Fibroblast of lung (primary cell): ENCODE data around the gene BBC3. TPM values are rescaled to one million over a fixed set of nuclear protein-coding genes. Genes with fewer than 3 reads are reported as not detected.

Experiments used
- DNase-seq, 2 donors: peaks; one replicate each; pipeline versions ENCODE4 v3.0.0 to v3.0.0-alpha.2; 2010; ENCODE audit warnings: low read depth in 2 of 2
- H2AFZ ChIP-seq: 2 replicates; pipeline ENCODE4 v1.5.1; 2012; ENCODE audit warnings: low read length, control low read depth, inconsistent platforms
- H3K27ac ChIP-seq: 2 replicates; pipeline ENCODE4 v1.5.1; 2011; ENCODE audit warnings: low read length, control low read depth; ENCODE audit not compliant: insufficient read depth
- H3K27me3 ChIP-seq: 2 replicates; pipeline ENCODE4 v1.5.1; 2011; ENCODE audit warnings: mild to moderate bottlenecking, low read length; ENCODE audit not compliant: control insufficient read depth, insufficient read depth
- H3K36me3 ChIP-seq: 2 replicates; pipeline ENCODE4 v1.5.1; 2011; ENCODE audit warnings: low read length; ENCODE audit not compliant: control insufficient read depth, insufficient read depth
- H3K4me1 ChIP-seq: 2 replicates; pipeline ENCODE4 v1.5.1; 2011; ENCODE audit warnings: low read length; ENCODE audit not compliant: control insufficient read depth, insufficient read depth; ENCODE audit errors: extremely low read depth
- H3K4me2 ChIP-seq: 2 replicates; pipeline ENCODE4 v1.5.1; 2011; ENCODE audit warnings: low read length, control low read depth; ENCODE audit not compliant: insufficient read depth; ENCODE audit errors: extremely low read depth
- H3K4me3 ChIP-seq, 4 experiments: fragments of 200-600 bp in 1 of 4; sonication (generic) in 1 of 4; replicated peaks in 1 of 4; 2 replicates each; pipeline ENCODE4 v1.5.1; 2011 to 2016; ENCODE audit warnings: low read length in 4 of 4, low read depth in 3 of 4, mild to moderate bottlenecking in 3 of 4, control low read depth in 2 of 4, inconsistent platforms in 1 of 4, mixed read lengths in 1 of 4; ENCODE audit not compliant: insufficient read depth in 1 of 4; ENCODE audit errors: control extremely low read depth in 1 of 4
- H3K79me2 ChIP-seq: 2 replicates; pipeline ENCODE4 v1.5.1; 2012; ENCODE audit warnings: mild to moderate bottlenecking, low read length, inconsistent platforms; ENCODE audit not compliant: control insufficient read depth, insufficient read depth
- H3K9ac ChIP-seq: 2 replicates; pipeline ENCODE4 v1.5.1; 2011; ENCODE audit warnings: mild to moderate bottlenecking, low read length, control low read depth; ENCODE audit not compliant: insufficient read depth
- H3K9me3 ChIP-seq: 2 replicates; pipeline ENCODE4 v1.5.1; 2012; ENCODE audit warnings: low read depth, low read length; ENCODE audit not compliant: control insufficient read depth, insufficient read depth
- H4K20me1 ChIP-seq: 2 replicates; pipeline ENCODE4 v1.5.1; 2011; ENCODE audit warnings: low read length; ENCODE audit not compliant: control insufficient read depth, insufficient read depth; ENCODE audit errors: extremely low read depth
- EZH2 ChIP-seq: IDR thresholded peaks from 2 replicates; pipeline ENCODE4 v1.5.1; 2012; ENCODE audit warnings: low read length, control low read depth, mild to moderate bottlenecking; ENCODE audit errors: missing control alignments
- polyA plus RNA-seq, 2 donors: library from polyadenylated mRNA; depleted of rRNA in 1 of 2; stranded (reverse) in 1 of 2; unstranded in 1 of 2; fragments of >200 nt; gene quantifications; 2 replicates each; pipeline ENCODE4 v1.2.1, GENCODE V29; 2011 to 2012; ENCODE audit warnings: missing spikeins in 1 of 2
- total RNA-seq: library from RNA; depleted of rRNA; stranded (reverse); fragments of >200 nt; gene quantifications from 2 replicates; pipeline ENCODE4 v1.2.1, GENCODE V29; 2014
- TF ChIP-seq, protein P1 (sequence below), 2 donors: IDR thresholded peaks in 1 of 2; conservative IDR thresholded peaks in 1 of 2; 1 replicate in 1 of 2; 2 replicates in 1 of 2; pipeline ENCODE4 v1.5.1; 2011 to 2012; ENCODE audit warnings: low read length in 2 of 2, control low read depth in 1 of 2, inconsistent platforms in 1 of 2, low read depth in 1 of 2, mild to moderate bottlenecking in 1 of 2

Gene BBC3
- total and polyA plus RNA-seq, 2 donors (not counting 1 experiment from before 2014, with no cell fraction given): 2.4 to 37.7 TPM

DNA sequence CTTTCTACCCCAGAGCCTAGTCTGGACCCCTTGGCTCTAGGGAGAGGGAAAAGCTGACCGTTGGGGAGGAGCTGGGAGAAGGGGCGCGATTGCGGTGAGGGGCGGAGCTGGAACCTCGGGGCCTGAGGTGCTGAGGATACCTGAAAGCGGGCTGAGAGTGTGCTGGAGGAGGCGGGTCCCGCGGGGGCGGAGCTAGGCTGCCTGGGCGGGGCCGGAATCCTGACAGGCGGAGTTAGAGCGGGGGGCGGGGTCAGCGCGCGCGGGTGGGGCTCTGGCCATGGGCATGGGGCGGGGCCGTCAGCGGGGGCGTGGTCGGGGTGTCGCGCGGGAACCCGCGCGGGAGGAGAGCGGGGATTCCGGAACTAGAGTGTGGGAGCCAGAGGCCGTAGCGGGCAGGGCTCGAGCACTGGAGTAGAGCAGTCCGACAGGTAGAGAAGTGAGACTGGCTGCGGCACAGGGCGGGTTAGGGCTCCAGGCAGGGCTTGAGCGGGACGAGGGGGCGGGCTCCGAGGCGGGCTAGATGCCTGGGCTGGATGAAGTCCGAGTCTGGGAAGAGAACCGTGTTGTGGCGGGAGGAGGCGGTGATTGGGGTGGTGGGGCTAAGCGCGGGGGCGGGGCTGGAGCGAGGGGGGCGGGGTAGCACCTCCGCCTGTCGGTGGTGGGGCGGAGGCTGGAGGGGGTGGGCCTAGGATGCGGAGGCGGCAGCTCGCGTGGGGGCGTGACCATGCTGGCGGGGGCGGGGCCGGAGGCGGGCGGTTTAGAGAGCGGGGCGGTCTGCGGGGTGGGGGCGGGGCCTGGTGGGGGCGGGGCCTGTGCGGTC, 43.3 kb upstream of the BBC3 start, which contains the start of gene INAFM1:
Gene INAFM1, plus strand, starts transcription at position 815 of the 820 bp plus-strand sequence. CDS start 35 bp downstream, outside the sequence.
- Histone ChIP-seq H3K9me3 (no peaks in the 10 kb centered on the region), H3K36me3 (peaks cover 4% of the 10 kb centered on the region), H3K27ac (peak within 1 kb of the TSS; percentile 94), H3K9ac (peak within 1 kb of the TSS; percentile 87), H3K4me2 (peak within 1 kb of the TSS; percentile 99), H3K4me1 (peaks cover 25% of the 10 kb centered on the region), H4K20me1 (no peaks in the 10 kb centered on the region), H3K4me3 (peak within 1 kb of the TSS; percentile 63 to 85 (median 73)), H3K27me3 (no peaks in the 10 kb centered on the region), H3K79me2 (no peaks in the 10 kb centered on the region), H2AFZ (peak within 1 kb of the TSS; percentile 64)
- peak; percentile 86 to 94 for DNase-seq
- TF ChIP-seq, protein P1, sequence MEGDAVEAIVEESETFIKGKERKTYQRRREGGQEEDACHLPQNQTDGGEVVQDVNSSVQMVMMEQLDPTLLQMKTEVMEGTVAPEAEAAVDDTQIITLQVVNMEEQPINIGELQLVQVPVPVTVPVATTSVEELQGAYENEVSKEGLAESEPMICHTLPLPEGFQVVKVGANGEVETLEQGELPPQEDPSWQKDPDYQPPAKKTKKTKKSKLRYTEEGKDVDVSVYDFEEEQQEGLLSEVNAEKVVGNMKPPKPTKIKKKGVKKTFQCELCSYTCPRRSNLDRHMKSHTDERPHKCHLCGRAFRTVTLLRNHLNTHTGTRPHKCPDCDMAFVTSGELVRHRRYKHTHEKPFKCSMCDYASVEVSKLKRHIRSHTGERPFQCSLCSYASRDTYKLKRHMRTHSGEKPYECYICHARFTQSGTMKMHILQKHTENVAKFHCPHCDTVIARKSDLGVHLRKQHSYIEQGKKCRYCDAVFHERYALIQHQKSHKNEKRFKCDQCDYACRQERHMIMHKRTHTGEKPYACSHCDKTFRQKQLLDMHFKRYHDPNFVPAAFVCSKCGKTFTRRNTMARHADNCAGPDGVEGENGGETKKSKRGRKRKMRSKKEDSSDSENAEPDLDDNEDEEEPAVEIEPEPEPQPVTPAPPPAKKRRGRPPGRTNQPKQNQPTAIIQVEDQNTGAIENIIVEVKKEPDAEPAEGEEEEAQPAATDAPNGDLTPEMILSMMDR (conservative IDR thresholded peaks at IDR 0.05 in 1 of 2, IDR thresholded peaks at IDR 0.05 in 1 of 2; ENCODE audit: low read depth in 1 of 2, low read length in 2 of 2): no peak
- no peak for TF ChIP-seq EZH2

DNA sequence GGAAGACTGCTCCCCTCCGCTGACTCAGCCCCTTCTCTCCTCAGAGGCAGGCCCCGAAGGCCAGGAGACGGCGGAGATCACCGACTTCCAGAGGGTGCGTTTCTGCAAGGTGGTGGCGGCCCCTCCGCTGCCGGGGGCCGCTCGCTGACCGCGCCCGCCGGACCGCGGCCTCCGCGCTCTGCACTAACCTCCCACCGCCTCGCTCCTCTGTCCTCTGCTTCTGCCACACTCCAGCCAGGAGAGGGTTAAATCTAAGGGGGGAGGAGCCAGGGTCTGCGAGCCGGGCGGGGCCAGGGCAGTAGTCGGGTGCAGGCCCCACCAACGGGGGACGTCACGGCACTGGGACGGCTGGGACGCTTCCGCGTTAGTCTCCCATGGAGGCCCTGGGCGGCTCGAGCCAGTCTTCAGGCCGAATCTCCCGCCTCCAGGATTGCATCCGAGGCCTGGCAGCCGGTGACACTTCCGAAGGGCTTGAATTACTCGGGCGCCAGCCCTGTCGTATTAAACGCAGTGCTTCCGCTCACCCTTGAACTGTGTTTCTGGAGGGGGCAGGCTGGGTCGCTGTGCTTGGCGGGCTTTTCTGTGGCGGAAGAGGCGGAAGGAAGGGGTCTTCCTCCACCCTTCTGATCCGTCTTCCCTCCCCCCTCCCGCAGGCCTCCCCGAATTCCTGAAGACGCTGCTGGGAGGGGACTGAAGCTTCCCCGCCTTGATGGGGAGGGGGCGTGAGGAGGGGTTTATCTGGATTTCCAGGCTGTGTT, 42.5 kb upstream of the BBC3 start:
- peak overlapping the region; percentile 94 for H3K27ac ChIP-seq
- no peak for TF ChIP-seq EZH2
- TF ChIP-seq, protein P1 (conservative IDR thresholded peaks at IDR 0.05 in 1 of 2, IDR thresholded peaks at IDR 0.05 in 1 of 2; ENCODE audit: low read depth in 1 of 2, low read length in 2 of 2): no peak
- H3K4me1 ChIP-seq: peaks cover 25% of the 10 kb centered on the region
- H3K4me2 ChIP-seq: peak overlapping the region; percentile 99
- H3K27me3 ChIP-seq: no peaks in the 10 kb centered on the region
- DNase-seq: peak; percentile 92
- no peaks in the 10 kb centered on the region for H4K20me1 ChIP-seq
- peak overlapping the region; percentile 63 to 85 (median 73) for H3K4me3 ChIP-seq
- no peak overlapping the region for H2AFZ ChIP-seq
- H3K9ac ChIP-seq: peak overlapping the region; percentile 79
- H3K79me2 ChIP-seq: no peaks in the 10 kb centered on the region
- no peaks in the 10 kb centered on the region for H3K9me3 ChIP-seq
- H3K36me3 ChIP-seq: peaks cover 4% of the 10 kb centered on the region
